ENCODE results near the gene ZIK1.

DNA sequence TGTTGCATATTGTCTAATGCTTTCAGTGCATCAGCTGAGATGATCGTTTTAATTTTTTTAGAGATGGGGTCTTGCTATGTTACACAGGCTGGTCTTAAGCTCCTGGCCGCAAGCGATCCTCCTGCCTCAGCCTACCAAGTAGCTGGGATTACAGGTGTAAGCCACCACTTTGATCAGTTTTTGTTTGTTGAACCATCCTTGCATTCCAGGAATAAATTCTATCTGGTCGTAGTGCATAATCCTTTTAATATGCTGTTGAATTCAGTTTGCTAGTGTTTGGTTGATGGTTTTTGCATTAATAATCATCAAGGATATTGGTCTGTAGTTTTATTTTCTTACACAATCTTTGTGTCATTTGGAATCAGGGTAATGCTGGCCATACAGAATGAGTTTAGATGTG lies 53.4 kb downstream of the ZIK1 start:
- no peak for TF ChIP-seq POLR2A (IDR thresholded peaks at IDR 0.05)
- TF ChIP-seq, protein P1, sequence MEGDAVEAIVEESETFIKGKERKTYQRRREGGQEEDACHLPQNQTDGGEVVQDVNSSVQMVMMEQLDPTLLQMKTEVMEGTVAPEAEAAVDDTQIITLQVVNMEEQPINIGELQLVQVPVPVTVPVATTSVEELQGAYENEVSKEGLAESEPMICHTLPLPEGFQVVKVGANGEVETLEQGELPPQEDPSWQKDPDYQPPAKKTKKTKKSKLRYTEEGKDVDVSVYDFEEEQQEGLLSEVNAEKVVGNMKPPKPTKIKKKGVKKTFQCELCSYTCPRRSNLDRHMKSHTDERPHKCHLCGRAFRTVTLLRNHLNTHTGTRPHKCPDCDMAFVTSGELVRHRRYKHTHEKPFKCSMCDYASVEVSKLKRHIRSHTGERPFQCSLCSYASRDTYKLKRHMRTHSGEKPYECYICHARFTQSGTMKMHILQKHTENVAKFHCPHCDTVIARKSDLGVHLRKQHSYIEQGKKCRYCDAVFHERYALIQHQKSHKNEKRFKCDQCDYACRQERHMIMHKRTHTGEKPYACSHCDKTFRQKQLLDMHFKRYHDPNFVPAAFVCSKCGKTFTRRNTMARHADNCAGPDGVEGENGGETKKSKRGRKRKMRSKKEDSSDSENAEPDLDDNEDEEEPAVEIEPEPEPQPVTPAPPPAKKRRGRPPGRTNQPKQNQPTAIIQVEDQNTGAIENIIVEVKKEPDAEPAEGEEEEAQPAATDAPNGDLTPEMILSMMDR (IDR thresholded peaks at IDR 0.05), result no peak

All from testis (tissue), 2 donors.